Measurements from ENCODE around the gene TTC34.

- no peak for TF ChIP-seq FOXK1 (CRISPR knock-in tag; IDR thresholded peaks at IDR 0.05)
- no peak for TF ChIP-seq CTCF (IDR thresholded peaks at IDR 0.05)
- TF ChIP-seq ZNF671 (CRISPR knock-in tag; IDR thresholded peaks at IDR 0.05): no peak
- no peak for TF ChIP-seq ESRRA (CRISPR knock-in tag; IDR thresholded peaks at IDR 0.05; ENCODE audit: borderline replicate concordance)
- TF ChIP-seq NR2C2 (CRISPR knock-in tag; IDR thresholded peaks at IDR 0.05): no peak
- no peak for TF ChIP-seq NR1H2 (CRISPR knock-in tag; IDR thresholded peaks at IDR 0.05)
- TF ChIP-seq E2F1 (CRISPR knock-in tag; IDR thresholded peaks at IDR 0.05): no peak
- TF ChIP-seq OVOL2 (CRISPR knock-in tag; IDR thresholded peaks at IDR 0.05; ENCODE audit: borderline replicate concordance): no peak
- no peak for TF ChIP-seq SP1 (CRISPR knock-in tag; conservative IDR thresholded peaks at IDR 0.05)
- TF ChIP-seq, protein P1, sequence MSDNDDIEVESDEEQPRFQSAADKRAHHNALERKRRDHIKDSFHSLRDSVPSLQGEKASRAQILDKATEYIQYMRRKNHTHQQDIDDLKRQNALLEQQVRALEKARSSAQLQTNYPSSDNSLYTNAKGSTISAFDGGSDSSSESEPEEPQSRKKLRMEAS (CRISPR knock-in tag; IDR thresholded peaks at IDR 0.05): no peak
- TF ChIP-seq ZMAT4 (CRISPR knock-in tag; IDR thresholded peaks at IDR 0.05): no peak
- no peak for TF ChIP-seq PRDM15 (CRISPR knock-in tag; IDR thresholded peaks at IDR 0.05)
- TF ChIP-seq, protein P2, sequence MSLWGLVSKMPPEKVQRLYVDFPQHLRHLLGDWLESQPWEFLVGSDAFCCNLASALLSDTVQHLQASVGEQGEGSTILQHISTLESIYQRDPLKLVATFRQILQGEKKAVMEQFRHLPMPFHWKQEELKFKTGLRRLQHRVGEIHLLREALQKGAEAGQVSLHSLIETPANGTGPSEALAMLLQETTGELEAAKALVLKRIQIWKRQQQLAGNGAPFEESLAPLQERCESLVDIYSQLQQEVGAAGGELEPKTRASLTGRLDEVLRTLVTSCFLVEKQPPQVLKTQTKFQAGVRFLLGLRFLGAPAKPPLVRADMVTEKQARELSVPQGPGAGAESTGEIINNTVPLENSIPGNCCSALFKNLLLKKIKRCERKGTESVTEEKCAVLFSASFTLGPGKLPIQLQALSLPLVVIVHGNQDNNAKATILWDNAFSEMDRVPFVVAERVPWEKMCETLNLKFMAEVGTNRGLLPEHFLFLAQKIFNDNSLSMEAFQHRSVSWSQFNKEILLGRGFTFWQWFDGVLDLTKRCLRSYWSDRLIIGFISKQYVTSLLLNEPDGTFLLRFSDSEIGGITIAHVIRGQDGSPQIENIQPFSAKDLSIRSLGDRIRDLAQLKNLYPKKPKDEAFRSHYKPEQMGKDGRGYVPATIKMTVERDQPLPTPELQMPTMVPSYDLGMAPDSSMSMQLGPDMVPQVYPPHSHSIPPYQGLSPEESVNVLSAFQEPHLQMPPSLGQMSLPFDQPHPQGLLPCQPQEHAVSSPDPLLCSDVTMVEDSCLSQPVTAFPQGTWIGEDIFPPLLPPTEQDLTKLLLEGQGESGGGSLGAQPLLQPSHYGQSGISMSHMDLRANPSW (CRISPR knock-in tag; conservative IDR thresholded peaks at IDR 0.05; ENCODE audit: low read depth): no peak
Observed at GRCh38 chr1:2638466-2639115, 162.9 kb downstream of the TTC34 start.
